Frontal cortex (tissue), 4 donors: ENCODE measurements around the gene CABLES2. TPM values are rescaled to one million over a fixed set of nuclear protein-coding genes. Genes with fewer than 3 reads are reported as not detected.

Experiments
- DNase-seq, 2 donors: peaks; one replicate each; pipeline ENCODE4 v3.0.0; 2012; ENCODE audit warnings: low spot score in 2 of 2
- FAIRE-seq: peaks from 2 replicates; lab custom pipeline; 2012; peaks lifted over from hg19 to GRCh38; lab: Jason Lieb, UNC
- total RNA-seq: library from RNA; depleted of rRNA; stranded (reverse); fragments of >200 nt; gene quantifications from one replicate; pipeline ENCODE4 v1.2.3, GENCODE V29; 2014
- donor health status: control.
- donor health status: control.
- donor health status: control.

Gene CABLES2
- total RNA-seq, 1 donor from 2014 or later: 2.9 TPM

- no peak for FAIRE-seq
Measured at GRCh38 chr20:62408055-62408454, 970 bp upstream of the CABLES2 start.

GRCh38 chr20:62406635-62407176 lies 379 bp downstream of the CABLES2 start:
- DNase-seq (no peak), FAIRE-seq (no peak)

More at GRCh38 chr20:62408055-62408454, 970 bp upstream of the CABLES2 start:
- DNase-seq: no peak

- FAIRE-seq: no peak
Measured at GRCh38 chr20:62405981-62406513, 1.0 kb downstream of the CABLES2 start.

GRCh38 chr20:62405108-62405980 lies 1.7 kb downstream of the CABLES2 start:
- FAIRE-seq (no peak), DNase-seq (peak in 1 of 2 donors; percentile 85)

More at GRCh38 chr20:62405981-62406513, 1.0 kb downstream of the CABLES2 start:
- DNase-seq: no peak

GRCh38 chr20:62404761-62405107 lies 2.4 kb downstream of the CABLES2 start:
- DNase-seq (no peak), FAIRE-seq (no peak)

DNA sequence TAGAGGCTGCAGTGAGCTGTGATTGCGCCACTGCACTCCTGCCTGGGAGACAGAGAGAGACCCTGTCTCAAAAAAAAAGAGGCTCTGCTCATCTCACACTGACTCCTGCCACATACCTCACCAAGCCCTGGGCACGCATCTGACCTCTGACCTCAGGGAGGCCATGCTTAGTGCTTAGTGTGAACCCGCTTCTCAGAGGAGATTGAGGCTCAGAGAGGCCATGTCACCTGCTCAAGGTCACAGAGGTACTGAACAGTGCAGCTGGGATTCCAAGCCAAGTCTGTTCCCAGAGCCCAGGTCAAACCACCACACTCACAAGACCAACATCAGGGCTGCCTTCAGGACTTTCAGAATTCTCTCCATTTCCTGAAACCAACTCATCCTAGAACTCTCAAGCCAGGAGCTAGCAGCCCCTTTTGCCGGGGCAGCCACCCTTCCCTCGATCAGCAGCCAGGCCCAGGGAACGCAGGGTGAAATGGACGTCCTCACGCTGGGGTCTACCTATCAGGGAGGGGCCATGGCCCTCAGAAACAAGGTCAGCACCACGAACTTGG lies 2.9 kb downstream of the CABLES2 start:
- FAIRE-seq: no peak
- no peak for DNase-seq

DNA sequence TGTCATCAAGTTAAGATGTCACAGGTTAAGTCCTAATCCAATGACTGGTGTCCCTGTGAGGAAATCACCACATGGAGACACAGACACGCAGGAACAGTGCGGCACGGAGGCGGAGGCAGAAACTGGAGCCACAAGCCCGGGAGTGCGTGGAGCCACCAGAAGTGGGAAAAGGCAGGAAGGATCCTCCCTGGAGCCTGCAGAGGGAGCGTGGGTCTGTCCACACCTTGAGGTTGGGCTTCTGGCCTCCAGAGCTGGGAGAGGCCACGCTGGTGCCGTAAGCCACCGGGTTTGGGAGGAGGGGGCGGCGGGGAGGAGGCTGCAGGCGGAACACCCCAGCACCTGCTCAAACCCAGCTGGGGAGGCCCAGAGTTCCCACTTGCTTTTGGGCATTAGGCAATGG lies 3.8 kb downstream of the CABLES2 start:
- FAIRE-seq (no peak), DNase-seq (no peak)

DNA sequence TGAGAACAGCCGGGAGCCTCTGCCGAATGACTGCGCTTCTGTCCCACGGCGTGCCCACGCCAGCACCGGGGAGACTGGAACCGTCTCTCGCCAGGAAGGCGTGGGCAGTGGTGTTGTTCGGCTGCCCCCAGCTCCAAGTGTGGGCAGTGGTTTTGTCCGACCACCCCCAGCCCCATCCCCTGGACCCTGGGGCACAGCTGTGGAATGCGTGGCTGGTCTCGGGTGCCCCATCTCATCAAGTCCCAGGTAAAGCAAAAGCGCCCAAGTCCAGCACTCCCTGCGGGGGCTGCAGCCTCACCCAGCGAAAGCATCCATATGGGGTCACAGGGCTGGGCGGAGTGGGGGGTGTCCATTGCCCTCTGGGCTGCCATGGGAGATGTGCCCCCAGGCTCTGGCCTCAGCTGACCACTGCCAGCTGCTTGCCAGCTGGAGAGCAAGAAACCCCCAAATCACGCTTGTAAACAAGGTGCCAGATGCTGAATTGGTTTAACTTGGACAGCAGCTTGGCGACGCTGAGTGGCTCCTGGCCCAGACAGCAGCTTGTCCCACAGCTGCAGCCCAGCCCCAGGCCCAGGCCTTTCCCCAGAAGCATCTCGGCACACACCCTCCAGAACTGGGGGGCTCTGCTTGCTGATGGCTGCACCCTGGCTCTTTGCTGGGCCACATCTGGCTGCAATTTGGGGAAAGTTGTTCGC lies 4.5 kb downstream of the CABLES2 start:
- FAIRE-seq: no peak
- DNase-seq: no peak

DNA sequence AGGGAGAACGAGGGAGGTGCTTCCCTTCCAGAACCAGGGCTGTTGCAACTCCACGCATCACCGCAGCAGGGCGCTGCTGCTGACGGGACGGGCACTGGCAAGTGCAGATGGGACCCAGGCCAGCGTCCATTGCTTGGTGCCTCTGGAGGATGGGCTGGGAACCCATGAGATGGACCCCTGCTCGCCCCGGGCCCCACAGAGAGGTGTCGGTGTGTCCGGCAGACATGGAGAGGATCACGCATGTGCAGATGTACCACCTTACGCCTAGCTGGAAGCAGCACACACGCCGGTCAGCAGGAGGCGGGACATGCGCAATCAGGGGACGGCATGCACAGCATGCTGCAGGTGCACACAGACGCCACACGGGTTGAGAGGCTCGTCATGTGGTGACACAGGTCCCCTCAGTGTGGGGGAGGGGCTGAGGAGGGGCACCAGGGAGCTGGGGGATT lies 5.7 kb downstream of the CABLES2 start:
- no peak for DNase-seq
- no peak for FAIRE-seq

- FAIRE-seq: no peak
Measured at GRCh38 chr20:62400541-62400940, 6.5 kb downstream of the CABLES2 start.

DNA sequence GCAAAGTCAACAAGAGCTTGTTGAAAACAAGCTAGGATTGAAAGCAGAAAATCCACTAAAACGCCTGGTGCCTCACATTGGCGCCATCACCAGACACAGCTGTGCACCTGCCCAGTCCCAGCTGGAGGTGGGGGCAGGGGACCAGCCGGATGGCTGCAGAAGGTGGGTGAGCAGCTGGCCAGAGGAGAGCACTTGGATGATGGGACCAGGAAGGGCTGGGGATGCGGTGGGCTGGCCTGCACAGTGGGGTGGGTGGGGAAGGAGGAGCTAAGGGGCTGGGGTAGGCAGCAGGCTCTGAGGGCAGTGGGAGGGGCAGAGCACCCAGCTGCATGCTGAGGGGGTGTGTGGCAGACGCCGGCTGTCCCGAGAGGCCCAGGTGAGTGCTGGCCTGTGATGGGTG lies 7.1 kb downstream of the CABLES2 start:
- DNase-seq: no peak
- no peak for FAIRE-seq

More at GRCh38 chr20:62400541-62400940, 6.5 kb downstream of the CABLES2 start:
- DNase-seq: no peak

DNA sequence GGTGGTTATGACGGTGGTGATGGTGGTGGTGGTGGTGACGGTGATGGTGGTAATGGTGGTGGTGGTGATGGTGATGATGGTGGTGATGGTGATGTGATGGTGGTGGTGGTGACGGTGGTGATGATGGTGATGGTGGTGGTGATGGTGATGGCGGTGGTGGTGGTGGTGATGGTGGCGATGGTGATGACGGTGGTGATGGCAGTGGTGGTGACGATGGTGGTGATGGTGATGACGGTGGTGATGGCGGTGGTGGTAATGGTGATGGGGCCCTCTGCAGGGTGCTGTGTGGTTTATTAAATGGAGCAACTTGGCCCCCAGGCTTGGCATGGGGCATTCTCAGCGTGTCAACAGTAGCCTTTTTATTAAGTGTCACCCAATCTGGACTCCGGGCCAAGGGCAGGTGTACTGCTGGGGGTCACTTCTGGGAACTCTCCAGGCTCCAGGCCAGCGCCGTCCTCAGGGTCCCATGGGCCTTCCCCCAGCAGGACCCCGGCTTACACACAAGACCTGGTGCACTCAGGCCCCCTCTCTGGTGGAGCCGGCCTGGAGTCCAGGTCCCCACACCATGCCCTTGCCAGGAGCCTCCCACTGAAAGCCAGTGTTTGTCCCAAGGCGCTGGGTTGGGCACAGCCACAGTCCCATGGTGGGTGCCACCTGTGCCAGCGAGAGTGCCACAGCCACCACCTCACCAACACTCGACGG lies 8.8 kb downstream of the CABLES2 start:
- DNase-seq (no peak), FAIRE-seq (no peak)

GRCh38 chr20:62396367-62397239 lies 10.5 kb downstream of the CABLES2 start:
- DNase-seq (no peak), FAIRE-seq (no peak)

DNA sequence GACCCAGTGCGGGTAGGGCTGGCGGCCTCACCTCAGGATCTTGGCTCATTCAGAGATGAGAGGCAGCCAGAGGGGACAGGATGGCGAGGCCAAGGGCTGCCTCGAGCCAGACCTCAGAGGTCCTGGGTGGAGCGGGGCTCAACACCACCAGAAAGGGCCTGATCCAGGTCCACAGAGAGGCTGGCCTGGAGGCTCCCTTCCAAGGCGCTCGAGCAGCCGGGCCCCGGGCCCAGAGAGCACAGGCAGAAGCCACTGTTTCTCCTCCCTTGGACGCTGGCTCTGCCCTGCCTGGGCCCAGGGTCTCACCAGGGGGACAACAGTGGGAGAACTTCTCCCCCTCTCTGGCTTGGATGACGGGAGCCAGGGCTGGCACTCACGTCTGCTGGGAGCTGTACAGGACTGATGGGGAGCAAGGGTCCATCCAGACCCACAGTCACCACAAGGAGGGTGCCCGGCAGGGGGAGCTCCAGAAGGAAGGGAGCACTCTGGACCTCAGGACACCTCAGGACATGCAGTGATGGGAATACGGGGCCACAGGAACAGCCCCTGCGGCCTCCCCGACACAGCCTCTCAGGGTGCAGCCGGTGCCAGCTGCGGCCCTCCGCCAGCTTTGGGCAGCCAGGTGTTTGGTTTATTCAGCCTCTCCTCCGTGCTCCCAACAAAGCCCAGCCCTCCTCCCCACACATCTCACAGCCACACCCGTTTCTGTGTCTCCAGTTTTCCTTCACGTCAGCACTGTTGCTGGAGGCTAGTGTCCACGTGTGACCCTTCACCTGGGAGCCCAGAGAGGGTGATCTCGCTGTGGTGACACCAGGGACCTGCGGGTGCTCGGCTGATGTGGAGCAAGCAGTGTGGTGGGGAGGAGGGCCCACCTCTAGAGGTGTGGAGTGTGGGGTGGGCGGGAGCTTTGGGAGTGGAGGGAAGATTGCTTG lies 11.5 kb downstream of the CABLES2 start:
- no peak for FAIRE-seq
- DNase-seq: no peak

DNA sequence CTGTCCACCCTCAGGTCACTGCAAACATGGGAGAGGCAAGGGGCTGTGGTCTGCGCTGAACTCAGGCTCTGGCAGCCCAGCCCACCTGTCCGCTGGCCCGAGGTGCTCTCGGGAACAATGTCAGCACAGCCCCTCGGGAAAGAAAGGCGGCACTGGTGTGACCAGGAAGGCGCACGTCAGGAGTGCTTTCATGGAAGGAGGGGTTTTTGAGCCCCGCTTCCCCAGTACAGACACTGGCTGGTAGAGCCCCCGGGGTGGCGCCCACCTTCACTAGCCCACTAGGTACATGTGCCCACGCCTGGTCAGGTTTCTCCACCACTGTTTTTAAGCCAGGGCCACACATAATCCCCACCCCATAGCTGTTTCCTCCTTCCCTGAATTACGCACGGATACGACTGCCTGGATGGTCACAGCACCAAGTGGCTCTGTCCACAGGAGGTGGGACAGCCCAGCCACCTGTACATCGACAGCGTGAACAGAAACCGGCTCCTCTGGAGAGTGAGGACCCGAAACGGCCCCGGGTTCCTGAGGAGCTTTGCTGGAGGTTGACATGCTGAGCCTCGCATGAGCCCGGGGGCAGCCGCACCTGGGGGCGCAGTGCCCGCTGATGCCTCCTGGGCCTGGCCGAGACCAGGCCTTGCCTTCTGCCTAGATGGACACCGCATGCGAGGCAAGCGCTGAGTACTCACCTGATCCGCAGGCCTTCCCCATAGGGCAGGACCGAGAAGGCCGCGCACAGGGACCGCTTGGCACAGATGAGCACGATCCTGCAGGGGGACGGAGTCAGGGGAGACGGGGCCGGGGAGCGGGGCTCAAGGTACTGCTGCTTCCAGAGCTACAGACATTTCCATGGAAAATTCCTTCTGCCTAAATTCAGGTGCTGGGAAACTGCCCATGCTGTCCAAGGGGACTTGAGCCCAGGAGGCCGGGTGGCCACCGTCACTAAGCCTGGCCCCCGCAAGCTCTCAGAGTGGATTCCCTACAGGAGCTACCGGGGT lies 12.5 kb downstream of the CABLES2 start:
- FAIRE-seq: no peak
- DNase-seq: no peak

- DNase-seq (no peak), FAIRE-seq (no peak)
Measured at GRCh38 chr20:62393830-62394229, 13.3 kb downstream of the CABLES2 start.

DNA sequence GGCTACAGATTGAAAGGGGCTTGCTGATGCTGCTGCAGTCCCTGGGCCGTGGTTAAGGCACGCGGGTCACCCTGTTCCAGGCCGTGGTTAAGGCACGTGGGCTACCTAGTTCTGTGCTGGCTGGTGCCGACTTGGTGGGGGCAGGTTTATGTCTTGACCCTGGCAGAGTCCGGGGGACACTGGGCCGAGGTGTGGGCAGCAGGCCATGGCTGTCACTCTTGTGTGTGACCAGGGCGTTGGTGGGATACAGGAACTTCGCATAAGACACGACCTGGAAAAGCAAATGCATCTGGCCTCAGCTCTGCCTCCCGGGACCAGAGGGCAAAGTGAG lies 13.8 kb downstream of the CABLES2 start:
- no peak for FAIRE-seq
- no peak for DNase-seq
